H1 (cell line): ENCODE measurements around the gene TACSTD2. TPM values are rescaled to one million over a fixed set of nuclear protein-coding genes. Genes with fewer than 3 reads are reported as not detected.

Experiments used
- CTCF ChIA-PET: fragments of 300-600 bp; sonication (Branson Sonifier 250); formaldehyde crosslinking; loops from one replicate; lab custom pipeline; 2021; ENCODE audit not compliant: partially characterized antibody; lab: Charles Lee
- POLR2A ChIA-PET: fragments of 300-600 bp; sonication (Branson Sonifier 250); formaldehyde crosslinking; loops from one replicate; lab custom pipeline; 2021; ENCODE audit warnings: inconsistent platforms; ENCODE audit not compliant: partially characterized antibody; lab: Charles Lee
- DNase-seq, 2 experiments: peaks; one replicate each; pipeline versions ENCODE4 v3.0.0 to v3.0.0-alpha.2; 2010 to 2022; ENCODE audit warnings: low spot score in 2 of 2, low read depth in 1 of 2, mixed read lengths in 1 of 2
- FAIRE-seq: peaks from 2 replicates; lab custom pipeline; 2011; peaks lifted over from hg19 to GRCh38; lab: Jason Lieb, UNC
- H2AFZ ChIP-seq: 2 replicates; pipeline ENCODE4 v1.8.1; 2012; ENCODE audit warnings: low read length, inconsistent platforms
- H2AK5ac ChIP-seq: 2 replicates; pipeline ENCODE4 v1.6.1; 2013; ENCODE audit warnings: low read depth, low read length
- H2BK120ac ChIP-seq: replicated peaks from 2 replicates; pipeline ENCODE3; 2013; ENCODE audit warnings: low read depth, low read length, inconsistent platforms
- H2BK12ac ChIP-seq: 2 replicates; pipeline ENCODE4 v1.6.1; 2013; ENCODE audit warnings: low read depth, low read length
- H2BK15ac ChIP-seq: 2 replicates; pipeline ENCODE4 v1.6.1; 2013; ENCODE audit warnings: low read length
- H2BK20ac ChIP-seq: 2 replicates; pipeline ENCODE4 v1.6.1; 2013; ENCODE audit warnings: low read length
- H2BK5ac ChIP-seq: 2 replicates; pipeline ENCODE4 v1.6.1; 2013; ENCODE audit warnings: low read depth, low read length
- H3K14ac ChIP-seq: 2 replicates; pipeline ENCODE4 v1.6.1; 2013; ENCODE audit warnings: inconsistent platforms; ENCODE audit not compliant: insufficient read length
- H3K18ac ChIP-seq: 2 replicates; pipeline ENCODE4 v1.6.1; 2013; ENCODE audit warnings: low read length; ENCODE audit errors: extremely low read depth
- H3K23ac ChIP-seq: 2 replicates; pipeline ENCODE4 v1.6.1; 2013; ENCODE audit warnings: inconsistent platforms; ENCODE audit not compliant: insufficient read length
- H3K23me2 ChIP-seq: 2 replicates; pipeline ENCODE4 v1.6.1; 2013; ENCODE audit warnings: low read depth, low read length
- H3K27ac ChIP-seq: 2 replicates; pipeline ENCODE4 v1.6.1; 2011; ENCODE audit warnings: low read depth, low read length, inconsistent platforms
- H3K27me3 ChIP-seq, 4 experiments: replicated peaks in 1 of 4; 1 replicate in 1 of 4; 2 replicates in 3 of 4; pipeline versions ENCODE4 v1.6.1 to v1.8.1; 2011 to 2013; ENCODE audit warnings: low read length in 3 of 4, mild to moderate bottlenecking in 3 of 4, inconsistent platforms in 2 of 4, mixed read lengths in 2 of 4, moderate library complexity in 1 of 4; ENCODE audit not compliant: control insufficient read depth in 3 of 4, insufficient read depth in 3 of 4; ENCODE audit errors: extremely low read depth in 1 of 4
- H3K36me3 ChIP-seq, 4 experiments: 2 replicates each; pipeline versions ENCODE4 v1.6.1 to v1.8.1; 2011 to 2013; ENCODE audit warnings: mild to moderate bottlenecking in 4 of 4, low read length in 3 of 4, moderate library complexity in 2 of 4, control low read depth in 1 of 4, inconsistent platforms in 1 of 4; ENCODE audit not compliant: insufficient read depth in 4 of 4, control insufficient read depth in 2 of 4
- H3K4ac ChIP-seq: replicated peaks from 2 replicates; pipeline ENCODE3; 2013; ENCODE audit warnings: low read length, low read depth, mixed read lengths, inconsistent platforms; ENCODE audit not compliant: insufficient read length
- H3K4me1 ChIP-seq, 4 experiments: replicated peaks in 1 of 4; 1 replicate in 1 of 4; 2 replicates in 3 of 4; pipeline versions ENCODE4 v1.6.1 to v1.8.1; 2011 to 2013; ENCODE audit warnings: low read length in 3 of 4, inconsistent platforms in 2 of 4, mixed read lengths in 1 of 4; ENCODE audit not compliant: insufficient read depth in 4 of 4, control insufficient read depth in 3 of 4
- H3K4me2 ChIP-seq, 2 experiments: 2 replicates each; pipeline versions ENCODE4 v1.6.1 to v1.8.1; 2011 to 2013; ENCODE audit warnings: low read depth in 2 of 2, low read length in 2 of 2, control low read depth in 1 of 2, inconsistent platforms in 1 of 2, mild to moderate bottlenecking in 1 of 2; ENCODE audit not compliant: insufficient read depth in 1 of 2
- H3K4me3 ChIP-seq, 4 experiments: fragments of 200-600, 300-600 bp in 1 of 4; sonication (generic), shearing (Covaris generic), sonication (Bioruptor Twin) in 1 of 4; 2 replicates each; pipeline versions ENCODE4 v1.5.1 to v1.8.1; 2011 to 2016; ENCODE audit warnings: low read length in 4 of 4, low read depth in 3 of 4, control low read depth in 2 of 4, inconsistent platforms in 2 of 4, mild to moderate bottlenecking in 2 of 4, mixed read lengths in 1 of 4, moderate library complexity in 1 of 4; ENCODE audit not compliant: insufficient read depth in 2 of 4; ENCODE audit errors: extremely low read depth in 1 of 4
- H3K56ac ChIP-seq: replicated peaks from 2 replicates; pipeline ENCODE3; 2013; ENCODE audit warnings: low read depth, mild to moderate bottlenecking, mixed read lengths, low read length, inconsistent platforms; ENCODE audit not compliant: insufficient read length
- H3K79me1 ChIP-seq: 2 replicates; pipeline ENCODE4 v1.6.1; 2013; ENCODE audit warnings: low read depth, low read length, control low read depth
- H3K79me2 ChIP-seq, 2 experiments: 2 replicates each; pipeline versions ENCODE4 v1.6.1 to v1.8.1; 2012 to 2013; ENCODE audit warnings: low read length in 2 of 2, mild to moderate bottlenecking in 2 of 2, inconsistent platforms in 1 of 2; ENCODE audit not compliant: insufficient read depth in 2 of 2, control insufficient read depth in 1 of 2
- H3K9ac ChIP-seq, 4 experiments: replicated peaks in 1 of 4; 1 replicate in 1 of 4; 2 replicates in 3 of 4; pipeline versions ENCODE4 v1.6.1 to v1.8.1; 2011 to 2013; ENCODE audit warnings: low read depth in 3 of 4, low read length in 3 of 4, control low read depth in 2 of 4, mild to moderate bottlenecking in 2 of 4, moderate library complexity in 2 of 4, inconsistent platforms in 1 of 4; ENCODE audit errors: extremely low read depth in 1 of 4
- H3K9me3 ChIP-seq, 2 experiments: 2 replicates each; pipeline versions ENCODE4 v1.6.1 to v1.8.1; 2012 to 2013; ENCODE audit warnings: mild to moderate bottlenecking in 2 of 2, moderate library complexity in 2 of 2, control low read depth in 1 of 2, inconsistent platforms in 1 of 2, low read depth in 1 of 2, low read length in 1 of 2, mixed read lengths in 1 of 2; ENCODE audit not compliant: insufficient read depth in 2 of 2
- H4K20me1 ChIP-seq, 2 experiments: replicated peaks in 1 of 2; 2 replicates each; pipeline versions ENCODE3 to v1.8.1; 2011 to 2013; ENCODE audit warnings: inconsistent platforms in 2 of 2, low read length in 2 of 2, mild to moderate bottlenecking in 1 of 2; ENCODE audit not compliant: insufficient read depth in 2 of 2, control insufficient read depth in 1 of 2
- H4K5ac ChIP-seq: 2 replicates; pipeline ENCODE4 v1.6.1; 2013; ENCODE audit warnings: low read length, low read depth, mixed read lengths, inconsistent platforms; ENCODE audit not compliant: insufficient read length
- H4K8ac ChIP-seq: 2 replicates; pipeline ENCODE4 v1.8.0; 2013; ENCODE audit warnings: mild to moderate bottlenecking, moderate library complexity, low read length, inconsistent platforms; ENCODE audit not compliant: insufficient read depth; ENCODE audit errors: extremely low read depth
- H4K91ac ChIP-seq: replicated peaks from 2 replicates; pipeline ENCODE3; 2013; ENCODE audit warnings: low read length, mixed read lengths, inconsistent platforms; ENCODE audit not compliant: insufficient read length
- POLR2AphosphoS5 ChIP-seq: IDR thresholded peaks from 2 replicates; pipeline ENCODE4 v1.6.1; 2011; ENCODE audit warnings: low read depth, low read length
- WGBS, 2 experiments: shearing (Covaris generic) in 1 of 2; methylation state at CpG; one replicate each; pipeline versions ENCODE4 v1.1.6 to v1.1.7; 2013 to 2015; ENCODE audit warnings: low lambda C conversion rate in 2 of 2, mixed read lengths in 2 of 2, inconsistent platforms in 1 of 2, low coverage in 1 of 2, missing lambda C conversion rate in 1 of 2; ENCODE audit not compliant: insufficient replicate concordance in 2 of 2, insufficient coverage in 1 of 2, insufficient read length in 1 of 2; ENCODE audit errors: extremely low coverage in 1 of 2, missing lambda C conversion rate in 1 of 2; 5-methylcytosine and 5-hydroxymethylcytosine counted together
- polyA plus RNA-seq, 7 experiments: library from polyadenylated mRNA; depleted of rRNA in 3 of 7; stranded (reverse) in 5 of 7; unstranded in 2 of 7; fragments of >200 nt in 5 of 7; fragments of 200-250 nt in 2 of 7; gene quantifications; 1 replicate in 5 of 7; 2 replicates in 1 of 7; 4 replicates in 1 of 7; pipeline versions ENCODE4 v1.2.1 to v1.2.3, GENCODE V29; 2011 to 2013; ENCODE audit warnings: missing spikeins in 2 of 7, mixed read lengths in 2 of 7
- total RNA-seq: library from RNA; stranded (reverse); fragmentation: NEBNext Ultra II Directional; extraction: Animal tissue kit (Norgen Biotek cat#: 25700); gene quantifications from 2 replicates; pipeline ENCODE4 v1.2.1, GENCODE V29; 2021

The TACSTD2 gene
- total and polyA plus RNA-seq, 2 of the 8 experiments (the other 6 are each of a cell fraction or from before 2014, with no cell fraction given), result 0.76 to 0.85 TPM

DNA sequence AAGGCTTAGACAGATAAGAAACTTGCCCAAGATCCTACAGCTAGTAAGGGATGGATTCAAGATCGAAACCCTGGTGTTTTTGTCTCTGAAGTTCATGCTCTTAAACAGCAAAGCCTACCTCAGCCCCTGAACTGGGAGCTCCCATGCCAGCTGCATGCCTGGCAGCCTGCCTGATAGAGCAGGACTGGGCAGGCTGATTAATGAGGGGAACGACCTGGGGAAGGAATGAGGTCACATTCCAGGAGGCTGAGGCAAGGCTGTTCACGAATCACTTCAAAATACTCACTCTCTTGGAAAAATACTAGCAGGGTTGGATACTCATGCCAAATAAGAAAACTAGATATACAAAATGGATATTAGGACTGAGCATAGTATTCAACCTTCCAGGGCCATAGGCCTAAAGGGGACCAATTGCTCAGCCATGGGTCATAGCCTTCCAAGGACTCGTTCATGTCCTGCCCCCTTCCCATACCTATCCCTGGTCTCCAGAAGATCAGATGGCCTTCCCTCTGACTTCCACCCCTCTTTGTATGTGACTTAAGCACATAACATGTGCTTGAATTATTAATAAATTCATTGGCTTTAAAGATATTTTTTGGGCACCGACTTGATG lies 15.6 kb upstream of the TACSTD2 start:
- Histone ChIP-seq H3K56ac (no peak overlapping the region), H2BK15ac (no peak overlapping the region), H3K14ac (no peak overlapping the region), H3K23me2 (no peaks in the 10 kb centered on the region), H3K27ac (no peak overlapping the region), H2BK5ac (no peak overlapping the region), H3K4me1 (no peaks in the 10 kb centered on the region), H3K79me1 (no peaks in the 10 kb centered on the region), H3K4me3 (no peak overlapping the region), H3K9me3 (no peaks in the 10 kb centered on the region), H2BK20ac (no peak overlapping the region), H3K79me2 (no peaks in the 10 kb centered on the region), H2AK5ac (no peak overlapping the region), H3K4me2 (no peak overlapping the region), H4K20me1 (no peaks in the 10 kb centered on the region), H4K5ac (no peak overlapping the region), H3K4ac (no peak overlapping the region), H3K27me3 (no peaks in the 10 kb centered on the region; a peak in 1 of 7 replicates), H2BK12ac (no peak overlapping the region), H3K18ac (no peak overlapping the region), H4K8ac (no peak overlapping the region), H3K23ac (no peak overlapping the region), H2BK120ac (no peak overlapping the region), H2AFZ (no peak overlapping the region), H3K9ac (no peak overlapping the region), H3K36me3 (no peaks in the 10 kb centered on the region), H4K91ac (no peak overlapping the region)
- CTCF ChIA-PET, result interaction anchor here (0.9 to 1.6 kb wide), 3 partner anchors 20 to 60 kb away, joined by 3 to 4 read pairs (median 3); partner anchors contain the start of gene OMA1
- no peak for DNase-seq
- POLR2A ChIA-PET, result interaction anchor here (0.8 kb wide), 1 partner anchor 26 kb away, joined by 3 read pairs; no protein-coding TSS in a partner anchor
- 76% methylated on average over 5 of the region's 5 CpGs; no CpG with 5 or more reads in 1 of the 2 experiments for WGBS, 2 experiments
- FAIRE-seq, result no peak
- TF ChIP-seq POLR2AphosphoS5, result no peak
